ENCODE data around the gene NDUFS6. TPM values are rescaled to one million over a fixed set of nuclear protein-coding genes. Genes with fewer than 3 reads are reported as not detected.

The NDUFS6 gene
- total RNA-seq, 1 experiment from 2014 or later: 72.8 TPM

- peaks cover 14% of the 10 kb centered on the region for H3K4me1 ChIP-seq (ENCODE audit: insufficient read depth, low read length, poor library complexity, severe bottlenecking)
- peak overlapping the region; percentile 74 for H3K4me3 ChIP-seq (ENCODE audit: low read depth, low read length, poor library complexity, severe bottlenecking)
- no peaks in the 10 kb centered on the region for H3K27me3 ChIP-seq (replicated peaks; ENCODE audit: insufficient read depth, low read depth, low read length, poor library complexity)
- no peaks in the 10 kb centered on the region for H3K9me3 ChIP-seq (ENCODE audit: low read depth, low read length, poor library complexity, severe bottlenecking)
- DNase-seq (ENCODE audit: low spot score): no peak
- TF ChIP-seq EZH2 (IDR thresholded peaks at IDR 0.05; ENCODE audit: borderline replicate concordance, low read depth, low read length, poor library complexity, severe bottlenecking): no peak
- TF ChIP-seq, protein P1, sequence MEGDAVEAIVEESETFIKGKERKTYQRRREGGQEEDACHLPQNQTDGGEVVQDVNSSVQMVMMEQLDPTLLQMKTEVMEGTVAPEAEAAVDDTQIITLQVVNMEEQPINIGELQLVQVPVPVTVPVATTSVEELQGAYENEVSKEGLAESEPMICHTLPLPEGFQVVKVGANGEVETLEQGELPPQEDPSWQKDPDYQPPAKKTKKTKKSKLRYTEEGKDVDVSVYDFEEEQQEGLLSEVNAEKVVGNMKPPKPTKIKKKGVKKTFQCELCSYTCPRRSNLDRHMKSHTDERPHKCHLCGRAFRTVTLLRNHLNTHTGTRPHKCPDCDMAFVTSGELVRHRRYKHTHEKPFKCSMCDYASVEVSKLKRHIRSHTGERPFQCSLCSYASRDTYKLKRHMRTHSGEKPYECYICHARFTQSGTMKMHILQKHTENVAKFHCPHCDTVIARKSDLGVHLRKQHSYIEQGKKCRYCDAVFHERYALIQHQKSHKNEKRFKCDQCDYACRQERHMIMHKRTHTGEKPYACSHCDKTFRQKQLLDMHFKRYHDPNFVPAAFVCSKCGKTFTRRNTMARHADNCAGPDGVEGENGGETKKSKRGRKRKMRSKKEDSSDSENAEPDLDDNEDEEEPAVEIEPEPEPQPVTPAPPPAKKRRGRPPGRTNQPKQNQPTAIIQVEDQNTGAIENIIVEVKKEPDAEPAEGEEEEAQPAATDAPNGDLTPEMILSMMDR (conservative IDR thresholded peaks at IDR 0.05; ENCODE audit: low read depth, low read length): no peak
- H3K36me3 ChIP-seq (ENCODE audit: insufficient read depth, low read length, poor library complexity, severe bottlenecking): peaks cover 61% of the 10 kb centered on the region
- BruUV-seq (replicated peaks): no TSS peak
- ChIA-PET POLR2A (ENCODE audit: low non-redundant PET) (no interaction called here), CTCF (no interaction called here)
- intact Hi-C loops (cut with micrococcal nuclease; ENCODE audit: unreplicated experiment): no loop called here
- H3K27ac ChIP-seq (ENCODE audit: low read depth, low read length, poor library complexity, severe bottlenecking): peak overlapping the region; percentile 76
These were observed 724 bp downstream of the NDUFS6 start for GRCh38 chr5:1801967-1802295.

DNA sequence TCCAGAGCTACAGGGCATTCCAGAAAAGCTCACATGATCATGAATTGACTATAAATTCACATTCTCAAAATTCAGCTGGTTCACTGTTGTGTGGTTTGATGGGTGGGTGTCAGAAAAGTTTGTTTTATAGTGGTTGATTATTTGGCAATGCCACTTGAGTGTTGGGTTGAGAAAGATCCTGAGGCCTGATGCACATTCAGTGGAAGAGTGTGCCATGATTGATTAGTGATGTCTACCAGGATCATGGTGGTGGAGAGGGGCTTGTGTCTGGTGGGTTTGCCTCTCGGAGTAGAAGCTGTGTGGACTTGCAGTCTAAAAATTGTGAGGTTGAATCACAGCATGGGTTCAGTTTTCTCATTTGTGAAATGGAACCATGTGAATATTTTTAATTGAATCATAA lies 2.0 kb downstream of the NDUFS6 start:
- Histone ChIP-seq H3K4me1 (ENCODE audit: insufficient read depth, low read length, poor library complexity, severe bottlenecking) (peaks cover 14% of the 10 kb centered on the region), H3K4me3 (ENCODE audit: low read depth, low read length, poor library complexity, severe bottlenecking) (no peak overlapping the region), H3K36me3 (ENCODE audit: insufficient read depth, low read length, poor library complexity, severe bottlenecking) (peaks cover 60% of the 10 kb centered on the region), H3K9me3 (ENCODE audit: low read depth, low read length, poor library complexity, severe bottlenecking) (no peaks in the 10 kb centered on the region), H3K27me3 (replicated peaks; ENCODE audit: insufficient read depth, low read depth, low read length, poor library complexity) (no peaks in the 10 kb centered on the region), H3K27ac (ENCODE audit: low read depth, low read length, poor library complexity, severe bottlenecking) (no peak overlapping the region)
- intact Hi-C loops (cut with micrococcal nuclease; ENCODE audit: unreplicated experiment): no loop called here
- ChIA-PET POLR2A (ENCODE audit: low non-redundant PET) (interaction anchor here (0.6 kb wide), 1 partner anchor 463 kb away, joined by 3 read pairs; no protein-coding TSS in a partner anchor), CTCF (no interaction called here)
- DNase-seq (ENCODE audit: low spot score): no peak
- TF ChIP-seq, protein P1 (conservative IDR thresholded peaks at IDR 0.05; ENCODE audit: low read depth, low read length): no peak
- TF ChIP-seq EZH2 (IDR thresholded peaks at IDR 0.05; ENCODE audit: borderline replicate concordance, low read depth, low read length, poor library complexity, severe bottlenecking): no peak
- no TSS peak for BruUV-seq (replicated peaks)

GRCh38 chr5:1804001-1804690 lies 2.9 kb downstream of the NDUFS6 start:
- no peaks in the 10 kb centered on the region for H3K9me3 ChIP-seq (ENCODE audit: low read depth, low read length, poor library complexity, severe bottlenecking)
- no TSS peak for BruUV-seq (replicated peaks)
- H3K4me3 ChIP-seq (ENCODE audit: low read depth, low read length, poor library complexity, severe bottlenecking): no peak overlapping the region
- POLR2A ChIA-PET (ENCODE audit: low non-redundant PET): no interaction called here
- CTCF ChIA-PET: no interaction called here
- peaks cover 8% of the 10 kb centered on the region for H3K4me1 ChIP-seq (ENCODE audit: insufficient read depth, low read length, poor library complexity, severe bottlenecking)
- DNase-seq (ENCODE audit: low spot score): no peak
- TF ChIP-seq, protein P1 (conservative IDR thresholded peaks at IDR 0.05; ENCODE audit: low read depth, low read length): no peak
- TF ChIP-seq EZH2 (IDR thresholded peaks at IDR 0.05; ENCODE audit: borderline replicate concordance, low read depth, low read length, poor library complexity, severe bottlenecking): no peak
- intact Hi-C loops (cut with micrococcal nuclease; ENCODE audit: unreplicated experiment): no loop called here
- H3K27me3 ChIP-seq (replicated peaks; ENCODE audit: insufficient read depth, low read depth, low read length, poor library complexity): no peaks in the 10 kb centered on the region
- H3K27ac ChIP-seq (ENCODE audit: low read depth, low read length, poor library complexity, severe bottlenecking): no peak overlapping the region
- peaks cover 61% of the 10 kb centered on the region for H3K36me3 ChIP-seq (ENCODE audit: insufficient read depth, low read length, poor library complexity, severe bottlenecking)
